ENCODE data around the gene ADD3. TPM values are rescaled to one million over a fixed set of nuclear protein-coding genes. Genes with fewer than 3 reads are reported as not detected.

Gene ADD3
- polyA plus RNA-seq, 3 donors, result 94.8 to 126 (median 111) TPM

GRCh38 chr10:110077436-110078130, 69.8 kb downstream of the ADD3 start:
- H4K20me1 ChIP-seq (ENCODE audit: insufficient read depth, low read length), result no peaks in the 10 kb centered on the region
- peaks cover 0 to 7% (median 3%) of the 10 kb centered on the region in 7 donors for H3K9me3 Mint-ChIP-seq
- H3K36me3 ChIP-seq (replicated peaks in 1 of 2; ENCODE audit: control insufficient read depth in 1 of 2, insufficient read depth in 2 of 2, low read length in 2 of 2), result no peaks in the 10 kb centered on the region
- no peak overlapping the region for H2AFZ ChIP-seq (ENCODE audit: insufficient read depth, low read depth, low read length, poor library complexity, severe bottlenecking)
- H3K4me1 ChIP-seq (ENCODE audit: control insufficient read depth in 1 of 2, insufficient read depth in 2 of 2, low read length in 2 of 2), result peaks cover 80 to 97% of the 10 kb centered on the region in 2 donors
- H3K27ac ChIP-seq (ENCODE audit: low read depth in 1 of 2, low read length in 2 of 2), result peak overlapping the region; percentile 73 to 95
- WGBS (ENCODE audit: insufficient coverage), result 82% methylated on average over 3 of the region's 5 CpGs
- H3K4me3 ChIP-seq (replicated peaks in 1 of 3; ENCODE audit: low read depth in 2 of 3, low read length in 3 of 3), result peak overlapping the region; percentile 19 to 60 (median 42)
- intact Hi-C loops (cut with micrococcal nuclease), result loop anchor here in 1 of 2 donors (5.0 to 10.0 kb wide), 2 partner anchors 70 to 427 kb away; partner anchors contain the start of gene ADD3
- H3K4me2 ChIP-seq (replicated peaks; ENCODE audit: extremely low read depth, low read length, poor library complexity, severe bottlenecking), result peak overlapping the region; percentile 68
- H3K27ac Mint-ChIP-seq, result peak overlapping the region; percentile 99 to 100 (median 99)
- no peaks in the 10 kb centered on the region for H3K27me3 Mint-ChIP-seq (ENCODE audit: low read depth in 3 of 3)
- H3K9ac ChIP-seq (ENCODE audit: insufficient read depth, low read length, poor library complexity, severe bottlenecking), result peak overlapping the region; percentile 47
- H3K9me3 ChIP-seq (replicated peaks in 1 of 2; ENCODE audit: control insufficient read depth in 1 of 2, insufficient read depth in 1 of 2, low read length in 2 of 2), result no peaks in the 10 kb centered on the region
- DNase-seq, result peak; percentile 77 to 88 (median 79)
- H3K27me3 ChIP-seq (ENCODE audit: control insufficient read depth in 2 of 2, insufficient read depth in 2 of 2, low read length in 2 of 2), result no peaks in the 10 kb centered on the region
- peaks cover 22 to 24% of the 10 kb centered on the region in 2 donors for H3K36me3 Mint-ChIP-seq
- peaks cover 73% of the 10 kb centered on the region for H3K4me1 Mint-ChIP-seq
- no peak for TF ChIP-seq CTCF (IDR thresholded peaks at IDR 0.05)
- H3K4me3 Mint-ChIP-seq, result peak overlapping the region; percentile 65 to 81
- peaks cover 68% of the 10 kb centered on the region for H3K79me2 ChIP-seq (ENCODE audit: insufficient read depth, low read length)

- Mint-ChIP-seq H3K9me3 (peaks cover 0 to 11% (median 7%) of the 10 kb centered on the region in 7 donors), H3K4me3 (no peak overlapping the region), H3K36me3 (peaks cover 27 to 29% of the 10 kb centered on the region in 2 donors), H3K27me3 (ENCODE audit: low read depth in 3 of 3) (no peaks in the 10 kb centered on the region), H3K27ac (peak overlapping the region; percentile 99 to 100 (median 99)), H3K4me1 (peaks cover 77% of the 10 kb centered on the region)
- peaks cover 68% of the 10 kb centered on the region for H3K79me2 ChIP-seq (ENCODE audit: insufficient read depth, low read length)
- H3K4me1 ChIP-seq (ENCODE audit: control insufficient read depth in 1 of 2, insufficient read depth in 2 of 2, low read length in 2 of 2), result peaks cover 85 to 97% of the 10 kb centered on the region in 2 donors
- no peaks in the 10 kb centered on the region for H3K36me3 ChIP-seq (replicated peaks in 1 of 2; ENCODE audit: control insufficient read depth in 1 of 2, insufficient read depth in 2 of 2, low read length in 2 of 2)
- H3K9me3 ChIP-seq (replicated peaks in 1 of 2; ENCODE audit: control insufficient read depth in 1 of 2, insufficient read depth in 1 of 2, low read length in 2 of 2), result no peaks in the 10 kb centered on the region
- H3K27ac ChIP-seq (ENCODE audit: low read depth in 1 of 2, low read length in 2 of 2), result peak overlapping the region; percentile 73 to 95
- intact Hi-C loops (cut with micrococcal nuclease), result loop anchor here in 1 of 2 donors (5.0 to 10.0 kb wide), 2 partner anchors 71 to 426 kb away; partner anchors contain the start of gene ADD3
- TF ChIP-seq CTCF (IDR thresholded peaks at IDR 0.05), result no peak
- no peak overlapping the region for H2AFZ ChIP-seq (ENCODE audit: insufficient read depth, low read depth, low read length, poor library complexity, severe bottlenecking)
- no peak for DNase-seq
- peak overlapping the region; percentile 6 for H3K9ac ChIP-seq (ENCODE audit: insufficient read depth, low read length, poor library complexity, severe bottlenecking)
- H4K20me1 ChIP-seq (ENCODE audit: insufficient read depth, low read length), result no peaks in the 10 kb centered on the region
- peak overlapping the region; percentile 68 for H3K4me2 ChIP-seq (replicated peaks; ENCODE audit: extremely low read depth, low read length, poor library complexity, severe bottlenecking)
- no peaks in the 10 kb centered on the region for H3K27me3 ChIP-seq (ENCODE audit: control insufficient read depth in 2 of 2, insufficient read depth in 2 of 2, low read length in 2 of 2)
- no CpG with 5 or more reads among the region's 3 CpGs for WGBS (ENCODE audit: insufficient coverage)
- peak overlapping the region in 1 of 3 experiments; percentile 60 for H3K4me3 ChIP-seq (replicated peaks in 1 of 3; ENCODE audit: low read depth in 2 of 3, low read length in 3 of 3)
These were observed 70.5 kb downstream of the ADD3 start for GRCh38 chr10:110078317-110078716.

Measured in CD14-positive monocyte (primary cell).